Endothelial cell of umbilical vein (primary cell): ENCODE results near the gene KAZN. TPM values are rescaled to one million over a fixed set of nuclear protein-coding genes. Genes with fewer than 3 reads are reported as not detected.

ENCODE experiments used
- BruUV-seq: library from RNA; stranded (reverse); fragments of 400-500 nt; replicated peaks from 2 replicates; lab custom pipeline; 2021; lab: Mats Ljungman, UMichigan
- CTCF ChIA-PET: fragments of 300-600, 350-600 bp; sonication (Branson Sonifier 250); formaldehyde crosslinking; loops from one replicate; lab custom pipeline; 2021; ENCODE audit warnings: antibody characterized with exemption, inconsistent platforms; lab: Charles Lee
- POLR2A ChIA-PET: fragments of 300-600, 350-600 bp; sonication (Branson Sonifier 250); formaldehyde crosslinking; loops from one replicate; lab custom pipeline; 2021; ENCODE audit warnings: antibody characterized with exemption, inconsistent platforms; lab: Charles Lee
- DNase-seq: peaks from one replicate; pipeline ENCODE4 v3.0.0-alpha.2; 2011; ENCODE audit warnings: low read depth, low spot score
- FAIRE-seq: peaks from 2 replicates; lab custom pipeline; 2011; peaks lifted over from hg19 to GRCh38; lab: Jason Lieb, UNC
- H2AFZ ChIP-seq: 2 replicates; pipeline ENCODE4 v1.6.0; 2012; ENCODE audit warnings: low read depth, low read length, control low read depth, inconsistent platforms
- H3K27ac ChIP-seq: 2 replicates; pipeline ENCODE4 v1.5.1; 2011; ENCODE audit warnings: low read depth, mild to moderate bottlenecking, control low read depth, low read length, moderate library complexity; ENCODE audit not compliant: insufficient read depth
- H3K27me3 ChIP-seq, 2 experiments: 2 replicates each; pipeline versions ENCODE4 v1.6.0 to v1.6.1; 2011; ENCODE audit warnings: low read length in 2 of 2, mixed read lengths in 1 of 2; ENCODE audit not compliant: control insufficient read depth in 2 of 2, insufficient read depth in 2 of 2
- H3K36me3 ChIP-seq, 2 experiments: 2 replicates in 1 of 2; 3 replicates in 1 of 2; pipeline ENCODE4 v1.5.1; 2011; ENCODE audit warnings: low read length in 2 of 2, mild to moderate bottlenecking in 1 of 2, moderate library complexity in 1 of 2; ENCODE audit not compliant: control insufficient read depth in 2 of 2, insufficient read depth in 2 of 2; ENCODE audit errors: extremely low read depth in 1 of 2
- H3K4me1 ChIP-seq: 3 replicates; pipeline ENCODE4 v1.5.1; 2011; ENCODE audit warnings: mild to moderate bottlenecking, low read length; ENCODE audit not compliant: control insufficient read depth, insufficient read depth; ENCODE audit errors: extremely low read depth
- H3K4me2 ChIP-seq: 2 replicates; pipeline ENCODE4 v1.6.1; 2011; ENCODE audit warnings: low read length, control low read depth, mixed read lengths; ENCODE audit not compliant: insufficient read depth
- H3K4me3 ChIP-seq, 3 experiments: fragments of 200-600 bp in 1 of 3; sonication (generic), shearing (Covaris generic) in 1 of 3; replicated peaks in 1 of 3; 2 replicates each; pipeline ENCODE4 v1.5.1; 2011 to 2016; ENCODE audit warnings: control low read depth in 3 of 3, low read length in 3 of 3, mild to moderate bottlenecking in 2 of 3, inconsistent platforms in 1 of 3, low read depth in 1 of 3, moderate library complexity in 1 of 3; ENCODE audit not compliant: insufficient read depth in 1 of 3
- H3K79me2 ChIP-seq: 2 replicates; pipeline ENCODE4 v1.6.0; 2012; ENCODE audit warnings: low read length, inconsistent platforms; ENCODE audit not compliant: control insufficient read depth, insufficient read depth
- H3K9ac ChIP-seq: replicated peaks from 2 replicates; pipeline ENCODE3; 2011; ENCODE audit warnings: low read length, control low read depth; ENCODE audit not compliant: insufficient read depth; ENCODE audit errors: extremely low read depth
- H3K9me1 ChIP-seq: replicated peaks from 3 replicates; pipeline ENCODE4 v1.6.0; 2011; ENCODE audit warnings: mild to moderate bottlenecking, low read length; ENCODE audit not compliant: control insufficient read depth, insufficient read depth; ENCODE audit errors: extremely low read depth
- H3K9me3 ChIP-seq: replicated peaks from 2 replicates; pipeline ENCODE4 v1.5.1; 2012; ENCODE audit warnings: low read length, inconsistent platforms; ENCODE audit not compliant: control insufficient read depth, insufficient read depth
- H4K20me1 ChIP-seq: replicated peaks from 2 replicates; pipeline ENCODE3; 2011; ENCODE audit warnings: mild to moderate bottlenecking, low read length; ENCODE audit not compliant: control insufficient read depth, insufficient read depth; ENCODE audit errors: extremely low read depth
- EZH2 ChIP-seq: IDR thresholded peaks from 2 replicates; pipeline ENCODE4 v1.6.1; 2012; ENCODE audit warnings: borderline replicate concordance, low read depth, mild to moderate bottlenecking, moderate library complexity, low read length, inconsistent platforms; ENCODE audit not compliant: severe bottlenecking
- FOS ChIP-seq: IDR thresholded peaks from 2 replicates; pipeline ENCODE4 v1.6.1; 2011; ENCODE audit warnings: mild to moderate bottlenecking, low read length, moderate library complexity, borderline replicate concordance; ENCODE audit not compliant: insufficient read depth
- GATA2 ChIP-seq: IDR thresholded peaks from 2 replicates; pipeline ENCODE4 v1.7.0; 2011; ENCODE audit warnings: low read depth, mild to moderate bottlenecking, moderate library complexity, mixed read lengths, low read length; ENCODE audit not compliant: insufficient read length, insufficient read depth
- JUN ChIP-seq: IDR thresholded peaks from 2 replicates; pipeline ENCODE4 v1.6.1; 2011; ENCODE audit warnings: borderline replicate concordance, low read depth; ENCODE audit not compliant: insufficient read length, insufficient read depth
- MYC ChIP-seq: IDR thresholded peaks from one replicate; pipeline ENCODE4 v1.6.1; 2011; ENCODE audit warnings: mild to moderate bottlenecking, low read depth, low read length
- POLR2A ChIP-seq: IDR thresholded peaks from 2 replicates; pipeline ENCODE4 v1.6.1; 2012; ENCODE audit warnings: low read depth, mild to moderate bottlenecking, control low read depth, low read length
- POLR2AphosphoS5 ChIP-seq: IDR thresholded peaks from 2 replicates; pipeline ENCODE4 v1.6.1; 2012; ENCODE audit warnings: low read depth, mild to moderate bottlenecking, control low read depth, low read length, moderate library complexity; ENCODE audit not compliant: insufficient read depth
- dilution Hi-C: fragments of 300-500 bp; cut with MboI; formaldehyde crosslinking; loops from one replicate; pipeline ENCODE4 v1.15.0; 2019; ENCODE audit warnings: low sequenced_read_pairs; ENCODE audit not compliant: extremely low pct_ligation_motif_present
- intact Hi-C: fragments of 100-400 bp; cut with micrococcal nuclease; formaldehyde crosslinking; loops from one replicate; pipeline ENCODE4 v1.10.0; 2022
- polyA plus RNA-seq, 4 experiments: library from polyadenylated mRNA; depleted of rRNA in 3 of 4; stranded (reverse) in 3 of 4; unstranded in 1 of 4; fragments of >200 nt; gene quantifications; 2 replicates each; pipeline versions ENCODE4 v1.2.1 to v1.2.3, GENCODE V29; 2011 to 2012; ENCODE audit warnings: missing spikeins in 1 of 4
- total RNA-seq: library from RNA; stranded (reverse); gene quantifications from 2 replicates; pipeline ENCODE4 v1.2.3, GENCODE V29; 2021
- TF ChIP-seq, protein P1 (sequence below), 2 donors: IDR thresholded peaks; 1 replicate in 1 of 2; 2 replicates in 1 of 2; pipeline ENCODE4 v1.5.1; 2011; ENCODE audit warnings: low read length in 2 of 2, mild to moderate bottlenecking in 2 of 2, moderate library complexity in 2 of 2, control low read depth in 1 of 2, inconsistent platforms in 1 of 2, low read depth in 1 of 2; ENCODE audit not compliant: insufficient read depth in 1 of 2; ENCODE audit errors: extremely low read depth in 1 of 2
- TF ChIP-seq, protein P2 (sequence below): IDR thresholded peaks from 2 replicates; pipeline ENCODE4 v1.6.1; 2011; ENCODE audit not compliant: insufficient read depth, insufficient read length

The KAZN gene
- total and polyA plus RNA-seq, 2 donors (not counting 3 experiments of a cell fraction or from before 2014, with no cell fraction given): 1.6 to 5.8 TPM

- no peaks in the 10 kb centered on the region for H4K20me1 ChIP-seq
- FAIRE-seq (no peak), DNase-seq (no peak)
- TF ChIP-seq EZH2: no peak
- no peak for TF ChIP-seq JUN
- no peak for TF ChIP-seq MYC
- TF ChIP-seq POLR2A: no peak
- no peak for TF ChIP-seq FOS
- TF ChIP-seq, protein P1, sequence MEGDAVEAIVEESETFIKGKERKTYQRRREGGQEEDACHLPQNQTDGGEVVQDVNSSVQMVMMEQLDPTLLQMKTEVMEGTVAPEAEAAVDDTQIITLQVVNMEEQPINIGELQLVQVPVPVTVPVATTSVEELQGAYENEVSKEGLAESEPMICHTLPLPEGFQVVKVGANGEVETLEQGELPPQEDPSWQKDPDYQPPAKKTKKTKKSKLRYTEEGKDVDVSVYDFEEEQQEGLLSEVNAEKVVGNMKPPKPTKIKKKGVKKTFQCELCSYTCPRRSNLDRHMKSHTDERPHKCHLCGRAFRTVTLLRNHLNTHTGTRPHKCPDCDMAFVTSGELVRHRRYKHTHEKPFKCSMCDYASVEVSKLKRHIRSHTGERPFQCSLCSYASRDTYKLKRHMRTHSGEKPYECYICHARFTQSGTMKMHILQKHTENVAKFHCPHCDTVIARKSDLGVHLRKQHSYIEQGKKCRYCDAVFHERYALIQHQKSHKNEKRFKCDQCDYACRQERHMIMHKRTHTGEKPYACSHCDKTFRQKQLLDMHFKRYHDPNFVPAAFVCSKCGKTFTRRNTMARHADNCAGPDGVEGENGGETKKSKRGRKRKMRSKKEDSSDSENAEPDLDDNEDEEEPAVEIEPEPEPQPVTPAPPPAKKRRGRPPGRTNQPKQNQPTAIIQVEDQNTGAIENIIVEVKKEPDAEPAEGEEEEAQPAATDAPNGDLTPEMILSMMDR (IDR thresholded peaks at IDR 0.05; ENCODE audit: extremely low read depth in 1 of 2, insufficient read depth in 1 of 2, low read depth in 1 of 2, low read length in 2 of 2): no peak
- no peaks in the 10 kb centered on the region for H3K4me1 ChIP-seq
- intact Hi-C loops (no loop called here), dilution Hi-C loops (no loop called here)
- ChIA-PET CTCF (no interaction called here), POLR2A (no interaction called here)
- BruUV-seq: no TSS peak
- H3K9ac ChIP-seq: no peak overlapping the region
- H3K27me3 ChIP-seq: no peaks in the 10 kb centered on the region
- H3K36me3 ChIP-seq: no peaks in the 10 kb centered on the region
- no peak overlapping the region for H3K27ac ChIP-seq
- H3K9me1 ChIP-seq: no peaks in the 10 kb centered on the region
- H3K4me2 ChIP-seq: no peak overlapping the region
- peaks cover 3% of the 10 kb centered on the region for H3K9me3 ChIP-seq
- no peak overlapping the region for H3K4me3 ChIP-seq
- no peaks in the 10 kb centered on the region for H3K79me2 ChIP-seq
- H2AFZ ChIP-seq: no peak overlapping the region
Observed at GRCh38 chr1:14765773-14766172, 167.3 kb downstream of the KAZN start.

DNA sequence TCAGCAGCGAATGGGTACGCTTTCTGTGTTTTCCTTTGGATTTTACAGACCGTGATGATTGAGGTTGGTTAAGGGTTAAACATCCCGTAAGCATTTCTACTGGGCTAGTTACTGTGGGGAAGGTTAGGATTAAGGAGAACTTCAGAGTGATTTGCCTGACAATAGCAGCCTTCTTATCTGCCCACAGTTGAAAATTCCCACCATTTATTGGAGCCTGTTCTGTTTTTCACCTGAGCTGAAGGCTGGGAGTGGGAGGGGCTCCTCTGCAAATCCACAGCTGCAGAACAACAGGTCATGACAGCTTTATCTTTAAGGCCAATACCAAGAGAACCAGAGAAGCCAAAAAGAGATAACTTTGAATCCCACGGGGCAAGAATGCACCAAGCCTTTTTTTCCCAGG is 168.6 kb downstream of the KAZN start:
- intact Hi-C loops (no loop called here), dilution Hi-C loops (no loop called here)
- no peak for DNase-seq
- Histone ChIP-seq H3K4me2 (no peak overlapping the region), H4K20me1 (no peaks in the 10 kb centered on the region), H3K9me1 (no peaks in the 10 kb centered on the region), H3K4me3 (no peak overlapping the region), H3K4me1 (no peaks in the 10 kb centered on the region), H3K36me3 (no peaks in the 10 kb centered on the region), H3K27ac (no peak overlapping the region), H3K9me3 (peaks cover under 1% of the 10 kb centered on the region), H3K27me3 (no peaks in the 10 kb centered on the region), H3K9ac (no peak overlapping the region), H2AFZ (no peak overlapping the region), H3K79me2 (no peaks in the 10 kb centered on the region)
- ChIA-PET CTCF (no interaction called here), POLR2A (no interaction called here)
- FAIRE-seq: no peak
- TF ChIP-seq GATA2: no peak
- no peak for TF ChIP-seq POLR2A
- no peak for TF ChIP-seq POLR2AphosphoS5
- TF ChIP-seq, protein P2, sequence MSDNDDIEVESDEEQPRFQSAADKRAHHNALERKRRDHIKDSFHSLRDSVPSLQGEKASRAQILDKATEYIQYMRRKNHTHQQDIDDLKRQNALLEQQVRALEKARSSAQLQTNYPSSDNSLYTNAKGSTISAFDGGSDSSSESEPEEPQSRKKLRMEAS: no peak
- no peak for TF ChIP-seq JUN
- TF ChIP-seq, protein P1 (IDR thresholded peaks at IDR 0.05; ENCODE audit: extremely low read depth in 1 of 2, insufficient read depth in 1 of 2, low read depth in 1 of 2, low read length in 2 of 2): no peak
- TF ChIP-seq EZH2: no peak
- TF ChIP-seq FOS: no peak
- no peak for TF ChIP-seq MYC
- BruUV-seq: no TSS peak
